Activated naive CD4-positive, alpha-beta T cell treated with anti-CD3 and anti-CD28 coated beads, Interleukin-2, amount 50 U/mL, for 72 hours (primary cell): ENCODE results near the gene DPP8. TPM values are rescaled to one million over a fixed set of nuclear protein-coding genes. Genes with fewer than 3 reads are reported as not detected.
"Not testable (repeated sequence)": the region's sequence is repeated elsewhere in the genome, so short reads cannot be mapped to it uniquely, and the experiment has no call there.

ENCODE experiments used
- ATAC-seq, 2 donors: fragments of 150-1000 bp; cut with Tn5 transposase; 2 replicates each; pipeline ENCODE4 v1.10.0; 2021; ENCODE audit warnings: mild to moderate bottlenecking in 2 of 2, moderate library complexity in 2 of 2
- DNase-seq, 2 donors: peaks; one replicate each; pipeline ENCODE4 v3.0.0; 2021 to 2022; ENCODE audit warnings: low spot score in 2 of 2
- H3K27ac Mint-ChIP-seq, 2 donors: one replicate each; pipeline ENCODE4 v1.8.0; 2022; ENCODE audit warnings: mild to moderate bottlenecking in 2 of 2, mixed read lengths in 2 of 2
- H3K36me3 Mint-ChIP-seq, 2 donors: one replicate each; pipeline ENCODE4 v1.8.0; 2022; ENCODE audit warnings: mixed read lengths in 2 of 2
- H3K9me3 Mint-ChIP-seq, 2 donors: one replicate each; pipeline ENCODE4 v1.8.0; 2022; ENCODE audit warnings: mixed read lengths in 2 of 2
- total RNA-seq, 2 donors: library from RNA; stranded (reverse); gene quantifications; one replicate each; pipeline ENCODE4 v1.2.3, GENCODE V29; 2022

Gene DPP8
- total RNA-seq, 2 donors from 2014 or later = 29.9 to 35.9 TPM

DNA sequence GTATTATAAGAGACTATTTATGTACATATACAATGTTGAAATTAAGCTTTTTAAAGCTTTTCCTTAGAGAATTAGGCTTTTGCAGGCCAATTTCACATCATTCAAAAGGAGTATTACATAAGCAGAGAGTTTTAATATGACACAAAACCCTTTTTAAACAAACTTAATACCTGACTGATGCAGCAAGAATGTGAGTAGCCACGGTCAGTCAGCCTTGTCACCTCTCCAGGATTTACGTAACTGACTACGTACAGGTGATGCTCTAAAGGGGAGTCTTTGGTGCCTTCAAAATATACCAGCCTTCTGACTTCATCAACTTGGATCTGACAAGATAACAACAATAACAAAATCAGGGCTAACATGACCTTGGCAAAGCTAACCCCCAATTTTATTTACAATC is 50.6 kb downstream of the DPP8 start:
- DNase-seq = no peak
- Mint-ChIP-seq H3K27ac (peak overlapping the region in 1 of 2 donors; percentile 36), H3K9me3 (no peaks in the 10 kb centered on the region), H3K36me3 (peaks cover 7 to 9% of the 10 kb centered on the region in 2 donors)
- no peak for ATAC-seq

- H3K36me3 Mint-ChIP-seq = peaks cover 10 to 24% of the 10 kb centered on the region in 2 donors
- DNase-seq, H3K9me3 Mint-ChIP-seq, H3K27ac Mint-ChIP-seq, ATAC-seq: not testable (repeated sequence)
Observed at GRCh38 chr15:65463096-65463495, 54.4 kb downstream of the DPP8 start.

DNA sequence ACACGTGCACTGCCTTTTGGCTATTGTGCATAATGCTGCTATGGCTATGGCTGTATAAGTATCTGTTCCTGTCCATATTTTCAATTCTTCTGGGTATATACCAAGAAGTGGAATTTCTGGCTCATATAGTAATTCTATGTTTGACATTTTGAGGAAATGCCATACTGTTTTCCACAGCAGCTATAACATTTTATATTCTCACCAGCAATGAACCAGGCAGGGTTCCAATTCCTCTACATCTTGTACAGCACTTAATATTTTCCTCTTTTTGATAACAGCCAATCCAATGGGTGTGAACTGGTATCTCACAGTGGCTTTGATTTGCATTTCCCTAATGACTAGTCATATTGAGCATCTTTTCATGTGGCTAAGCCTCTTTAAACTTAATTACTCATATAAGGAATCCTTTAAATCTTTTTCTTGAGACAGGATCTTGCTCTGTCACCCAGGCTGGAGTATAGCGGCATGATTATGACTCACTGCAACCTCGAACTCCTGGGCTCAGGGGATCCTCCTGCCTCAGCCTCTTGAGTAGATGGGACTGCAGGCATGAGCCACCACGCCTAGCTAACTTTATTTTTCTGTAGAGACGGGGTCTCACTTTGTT is 56.6 kb downstream of the DPP8 start:
- Mint-ChIP-seq H3K27ac (peak overlapping the region; percentile 72 to 77), H3K9me3 (no peaks in the 10 kb centered on the region), H3K36me3 (peaks cover 10 to 24% of the 10 kb centered on the region in 2 donors)
- ATAC-seq = peak; percentile 99
- DNase-seq = peak; percentile 51 to 57

DNA sequence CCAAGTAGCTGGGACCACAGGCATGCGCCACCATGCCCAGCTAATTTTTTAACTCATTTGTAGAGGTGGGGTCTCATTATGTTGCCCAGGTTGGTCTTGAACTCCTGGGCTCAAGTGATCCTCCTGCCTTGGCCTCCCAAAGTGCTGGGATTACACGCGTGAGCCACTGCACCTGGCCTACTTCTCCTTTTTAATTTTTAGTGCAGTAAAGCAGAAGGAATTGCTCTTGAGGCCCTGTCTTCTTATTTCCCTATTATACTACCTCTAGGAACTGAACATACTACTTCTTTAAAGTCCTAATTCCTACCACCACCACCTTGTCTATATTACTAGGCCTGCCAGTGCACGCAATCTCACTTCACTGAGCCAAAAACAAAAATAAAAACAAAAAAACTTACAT is 62.2 kb downstream of the DPP8 start:
- DNase-seq, ATAC-seq, H3K36me3 Mint-ChIP-seq, H3K9me3 Mint-ChIP-seq: not testable (repeated sequence)
- peak overlapping the region; percentile 41 to 72 for H3K27ac Mint-ChIP-seq

DNA sequence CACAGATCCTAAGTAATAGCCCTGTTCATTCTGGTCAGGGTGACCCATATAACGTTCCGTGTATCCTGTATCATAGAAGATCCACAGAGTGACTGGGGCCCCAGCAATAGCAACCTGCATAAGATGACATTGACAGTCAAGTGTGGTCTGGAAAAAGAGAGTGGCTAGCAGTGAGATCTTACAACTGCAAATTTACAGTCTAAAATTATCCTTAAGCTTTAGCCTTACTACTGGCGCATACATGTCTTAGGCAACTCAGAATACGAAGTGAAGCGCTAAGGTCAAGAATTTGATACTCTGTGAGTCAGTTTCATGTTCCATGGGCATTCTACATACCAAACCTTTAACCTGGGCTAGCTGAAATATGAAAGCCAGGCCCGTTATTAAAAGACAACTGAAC is 65.5 kb downstream of the DPP8 start:
- no peaks in the 10 kb centered on the region for H3K9me3 Mint-ChIP-seq
- DNase-seq (no peak), ATAC-seq (no peak)
- H3K27ac Mint-ChIP-seq = no peak overlapping the region
- no peaks in the 10 kb centered on the region for H3K36me3 Mint-ChIP-seq

DNA sequence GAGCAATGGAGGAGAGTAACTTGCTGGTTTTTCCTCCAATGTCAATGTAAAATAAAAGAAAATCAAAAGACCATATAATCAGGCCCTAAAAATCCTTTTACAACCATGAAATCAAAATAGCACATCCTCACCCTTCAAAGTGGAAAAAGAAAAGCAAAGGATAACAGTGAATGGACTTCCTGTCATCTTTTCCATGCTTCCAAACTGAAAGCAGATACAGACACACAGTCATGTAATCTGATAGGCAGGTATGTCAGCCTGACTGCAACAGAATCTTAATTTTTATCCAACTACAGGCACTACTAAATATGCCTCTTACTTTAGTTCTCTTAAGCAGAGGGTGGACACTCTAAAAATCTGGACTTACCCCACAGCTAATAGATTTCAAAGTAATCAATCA is 66.9 kb downstream of the DPP8 start:
- Mint-ChIP-seq H3K36me3 (no peaks in the 10 kb centered on the region), H3K27ac (no peak overlapping the region), H3K9me3 (no peaks in the 10 kb centered on the region)
- DNase-seq = no peak
- no peak for ATAC-seq

DNA sequence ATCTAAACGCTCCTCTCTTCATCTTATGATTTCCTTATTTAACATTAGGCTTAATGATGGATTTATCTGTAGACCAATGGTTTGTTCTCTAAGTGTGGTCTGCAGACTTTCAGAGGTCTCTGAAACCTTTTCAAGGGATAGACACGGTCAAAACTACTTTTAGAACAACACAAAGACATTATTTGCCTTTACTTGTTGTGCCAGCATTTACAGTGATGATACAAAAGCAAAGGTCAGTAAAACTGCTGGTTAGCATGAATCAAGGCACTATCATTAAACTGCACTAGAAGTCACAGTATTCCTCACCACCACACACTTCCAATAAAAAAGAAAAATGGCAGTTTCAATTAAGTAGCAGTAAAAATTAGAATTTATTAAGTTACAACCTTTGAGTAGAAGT is 70.3 kb downstream of the DPP8 start:
- DNase-seq (no peak), ATAC-seq (no peak)
- Mint-ChIP-seq H3K9me3 (no peaks in the 10 kb centered on the region), H3K36me3 (no peaks in the 10 kb centered on the region), H3K27ac (no peak overlapping the region)

- ATAC-seq = no peak
- no peak overlapping the region for H3K27ac Mint-ChIP-seq
- no peaks in the 10 kb centered on the region for H3K36me3 Mint-ChIP-seq
Observed at GRCh38 chr15:65434201-65434600, 83.3 kb downstream of the DPP8 start.

GRCh38 chr15:65431731-65432130 is 85.8 kb downstream of the DPP8 start:
- Mint-ChIP-seq H3K36me3 (no peaks in the 10 kb centered on the region), H3K9me3 (no peaks in the 10 kb centered on the region), H3K27ac (no peak overlapping the region)
- no peak for DNase-seq
- ATAC-seq = no peak

More at GRCh38 chr15:65434201-65434600, 83.3 kb downstream of the DPP8 start:
- no peak for DNase-seq
- no peaks in the 10 kb centered on the region for H3K9me3 Mint-ChIP-seq

DNA sequence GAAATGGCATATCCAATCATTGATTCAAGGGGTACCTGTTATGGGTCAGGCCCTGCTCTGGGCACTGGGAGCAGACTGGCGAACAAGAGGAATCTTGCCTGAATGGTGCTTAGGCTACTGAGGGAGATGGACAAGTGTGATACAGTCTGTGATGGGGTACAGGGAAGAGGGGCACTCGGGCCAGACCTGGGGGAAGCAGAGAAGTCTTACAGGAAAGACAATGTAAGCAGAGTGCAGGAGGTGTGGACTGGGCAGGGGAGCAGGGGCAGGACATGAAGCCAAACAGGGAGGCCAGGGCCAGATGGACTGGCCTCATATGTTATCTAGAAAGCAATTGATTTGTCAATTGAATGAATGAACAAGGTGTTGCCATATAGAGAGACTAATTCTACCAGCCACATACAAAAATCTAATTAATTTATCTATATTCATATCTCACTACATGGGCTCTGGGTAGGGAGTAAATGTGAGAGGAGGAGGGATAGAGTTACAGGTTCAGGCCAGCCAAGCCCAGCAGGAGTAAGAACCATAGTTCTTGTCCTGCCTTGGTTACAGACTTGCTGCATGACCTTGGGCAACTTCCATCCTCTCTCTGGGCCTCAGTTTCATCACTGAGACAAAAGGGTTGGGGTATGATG is 91.2 kb downstream of the DPP8 start:
- DNase-seq = no peak
- H3K27ac Mint-ChIP-seq = no peak overlapping the region
- ATAC-seq = no peak
- H3K9me3 Mint-ChIP-seq = no peaks in the 10 kb centered on the region
- H3K36me3 Mint-ChIP-seq = peaks cover 5 to 18% of the 10 kb centered on the region in 2 donors

GRCh38 chr15:65424683-65425082 is 92.8 kb downstream of the DPP8 start:
- H3K9me3 Mint-ChIP-seq = no peaks in the 10 kb centered on the region
- H3K36me3 Mint-ChIP-seq = peaks cover 5 to 22% of the 10 kb centered on the region in 2 donors
- DNase-seq = no peak
- no peak overlapping the region for H3K27ac Mint-ChIP-seq
- ATAC-seq = no peak

DNA sequence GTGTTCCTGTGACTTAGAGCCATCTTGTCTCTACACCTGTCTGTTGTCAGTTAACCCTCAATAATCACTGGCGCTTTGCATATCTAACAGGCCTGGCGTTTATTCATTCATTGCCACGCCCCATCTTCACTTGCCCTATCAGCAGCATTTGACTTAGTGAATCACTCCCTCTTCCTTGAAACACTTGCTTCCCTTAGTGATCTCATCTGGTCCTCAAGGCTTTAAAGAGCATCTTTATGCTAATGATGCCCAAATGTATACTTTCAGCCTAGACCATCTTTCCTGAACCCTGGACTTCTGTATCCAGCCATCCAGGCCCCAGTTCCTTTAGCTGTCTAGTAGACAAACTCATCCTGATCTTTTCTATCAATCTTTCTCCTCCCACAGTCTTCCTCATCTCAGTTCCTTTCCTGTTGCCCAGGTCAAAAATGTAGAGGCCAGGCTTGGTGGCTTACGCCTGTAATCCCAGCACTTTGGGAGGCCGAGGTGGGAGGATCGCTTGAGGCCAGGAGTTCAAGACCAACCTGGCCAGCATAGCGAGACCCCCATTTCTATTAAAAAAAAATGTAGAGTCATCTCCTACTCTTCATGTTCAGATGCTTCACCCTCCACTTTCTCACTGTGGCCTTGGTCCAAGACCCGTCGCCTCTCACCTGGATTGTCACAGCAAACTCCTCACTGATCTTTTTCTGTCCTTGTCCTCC is 93.4 kb downstream of the DPP8 start:
- no peak overlapping the region for H3K27ac Mint-ChIP-seq
- no peaks in the 10 kb centered on the region for H3K9me3 Mint-ChIP-seq
- ATAC-seq (no peak), DNase-seq (no peak)
- peaks cover 5 to 22% of the 10 kb centered on the region in 2 donors for H3K36me3 Mint-ChIP-seq

DNA sequence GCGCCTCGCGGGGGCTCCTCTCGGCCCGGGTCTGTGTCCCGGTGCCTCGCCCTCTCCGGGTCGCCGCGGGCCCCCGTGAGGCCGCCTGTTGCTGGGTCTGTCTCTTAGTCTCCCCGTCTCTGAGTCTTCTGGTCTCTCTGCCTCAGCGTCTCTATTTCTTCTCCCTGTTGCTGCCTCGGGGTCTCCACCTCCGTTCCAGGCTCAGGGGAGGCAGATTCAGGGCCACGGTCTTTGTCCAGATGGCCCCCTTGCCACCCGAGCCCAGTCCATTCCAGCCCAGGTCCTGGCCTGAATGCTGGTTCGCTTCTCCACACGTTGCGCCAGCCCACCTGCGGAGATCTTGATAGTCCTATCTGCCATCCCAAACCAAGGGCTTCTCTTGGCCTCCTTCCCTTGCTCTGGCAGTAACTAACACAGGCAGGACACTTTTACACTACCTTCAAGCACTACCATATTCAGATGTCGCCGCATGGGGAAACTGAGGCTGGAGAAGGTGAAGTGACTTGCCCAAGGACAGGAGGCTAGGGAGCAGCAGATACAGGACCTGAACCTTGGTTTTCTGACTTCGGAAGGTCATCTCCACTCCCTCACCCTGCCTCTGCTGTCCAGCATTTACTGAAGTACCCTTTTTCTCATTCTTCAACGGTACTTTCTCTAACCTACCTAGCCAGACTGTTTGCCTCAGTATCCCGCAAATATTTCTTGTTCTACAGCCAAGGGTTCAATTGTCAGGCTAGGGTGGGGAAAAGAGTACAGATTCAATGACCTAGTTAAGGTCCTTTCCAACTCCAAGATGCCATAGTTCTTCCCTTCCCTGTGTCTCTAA is 94.1 kb downstream of the DPP8 start:
- no peak overlapping the region for H3K27ac Mint-ChIP-seq
- peaks cover 5 to 22% of the 10 kb centered on the region in 2 donors for H3K36me3 Mint-ChIP-seq
- no peaks in the 10 kb centered on the region for H3K9me3 Mint-ChIP-seq
- ATAC-seq = no peak
- DNase-seq = no peak

- H3K27ac Mint-ChIP-seq = no peak overlapping the region
Observed at GRCh38 chr15:65421360-65422215, 95.9 kb downstream of the DPP8 start.

DNA sequence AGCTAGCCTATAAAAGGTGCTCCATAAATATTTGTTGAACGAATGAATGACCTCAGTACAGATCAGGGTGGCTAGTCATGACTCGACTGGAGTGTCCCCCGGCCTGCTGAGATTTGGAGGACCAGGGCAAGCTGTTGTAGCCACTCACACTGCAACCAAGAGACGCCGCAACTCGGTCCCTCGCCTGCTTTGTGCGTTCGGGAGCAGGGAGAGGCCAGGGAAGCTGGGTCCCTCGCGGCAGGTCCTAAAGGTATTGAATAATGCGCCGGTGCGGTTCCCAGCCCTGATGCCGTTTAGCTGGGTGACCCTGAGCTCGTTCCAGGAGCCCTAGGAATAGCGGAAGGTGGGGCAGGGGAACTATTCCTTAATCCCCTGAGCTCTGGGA is 96.5 kb downstream of the DPP8 start:
- no peak overlapping the region for H3K27ac Mint-ChIP-seq
- ATAC-seq = no peak

More at GRCh38 chr15:65421360-65422215, 95.9 kb downstream of the DPP8 start:
- H3K36me3 Mint-ChIP-seq = peaks cover 5 to 22% of the 10 kb centered on the region in 2 donors
- H3K9me3 Mint-ChIP-seq = no peaks in the 10 kb centered on the region
- ATAC-seq = peak; percentile 35 to 65
- DNase-seq = no peak

DNA sequence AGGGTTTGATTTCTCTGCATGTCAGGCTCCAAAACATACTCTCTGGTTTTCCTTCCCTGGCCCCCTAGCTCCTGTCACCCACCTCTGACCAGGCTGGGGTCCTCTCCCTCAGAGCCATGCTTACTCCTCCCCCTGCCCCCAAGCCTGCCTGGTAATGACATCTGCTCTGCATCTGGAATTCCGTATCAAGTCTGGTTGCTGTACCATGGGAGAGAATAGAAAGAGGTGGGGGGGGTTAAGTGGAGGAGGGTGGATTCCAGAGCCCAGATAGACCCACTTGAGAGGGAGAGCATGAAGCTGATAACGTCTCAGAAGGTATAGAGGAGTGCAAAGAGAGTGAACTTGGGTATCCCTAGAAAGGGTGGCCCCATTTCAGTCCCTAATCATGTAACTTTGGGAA is 98.9 kb downstream of the DPP8 start:
- ATAC-seq = no peak
- Mint-ChIP-seq H3K36me3 (peaks cover 5 to 17% of the 10 kb centered on the region in 2 donors), H3K27ac (no peak overlapping the region), H3K9me3 (no peaks in the 10 kb centered on the region)
- DNase-seq = no peak

More for the DNA sequence above, 96.5 kb downstream of the DPP8 start:
- H3K9me3 Mint-ChIP-seq = no peaks in the 10 kb centered on the region
- H3K36me3 Mint-ChIP-seq = peaks cover 5 to 22% of the 10 kb centered on the region in 2 donors
- no peak for DNase-seq
